ENCODE measurements around the gene UTY.

The UTY gene

DNA sequence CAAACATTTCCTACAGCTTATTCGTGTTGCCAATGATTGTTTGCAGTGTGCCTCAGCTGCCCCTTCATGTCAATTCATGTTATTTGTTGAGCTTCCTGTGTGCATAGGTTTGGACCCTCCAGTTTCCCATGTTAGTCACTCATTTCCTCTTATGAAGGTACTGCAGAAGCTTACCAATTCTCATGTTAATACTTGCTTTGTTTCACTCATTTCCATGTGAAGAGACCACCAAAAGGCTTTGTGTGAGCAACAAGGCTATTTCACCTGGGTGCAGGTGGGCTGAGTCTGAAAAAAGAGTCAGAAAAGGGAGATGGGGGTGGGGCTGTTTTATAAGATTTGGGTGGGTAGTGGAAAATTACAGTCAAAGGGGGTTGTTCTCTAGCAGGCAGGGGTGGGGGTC, 274.6 kb downstream of the UTY start:
- no peaks in the 10 kb centered on the region for H3K36me3 ChIP-seq (ENCODE audit: insufficient read depth, low read length)
- H3K4me3 ChIP-seq (ENCODE audit: low read length): no peak overlapping the region
- no peaks in the 10 kb centered on the region for H3K27me3 ChIP-seq (ENCODE audit: control insufficient read depth, insufficient read depth, low read length)
- H3K4me1 ChIP-seq (ENCODE audit: control insufficient read depth, insufficient read depth, low read length): no peaks in the 10 kb centered on the region
- H3K9ac ChIP-seq (ENCODE audit: low read depth, low read length): no peak overlapping the region
- no peaks in the 10 kb centered on the region for H3K9me3 ChIP-seq (replicated peaks; ENCODE audit: low read length)
- no peak overlapping the region for H3K4me2 ChIP-seq (ENCODE audit: low read length)
